Epithelial cell of proximal tubule (primary cell): ENCODE results near the gene CADM1. TPM values are rescaled to one million over a fixed set of nuclear protein-coding genes. Genes with fewer than 3 reads are reported as not detected.

ENCODE experiments used
- DNase-seq: peaks from one replicate; pipeline ENCODE4 v3.0.0-alpha.2; 2011; ENCODE audit warnings: low read depth
- H3K4me3 ChIP-seq: 2 replicates; pipeline ENCODE4 v1.5.1; 2011; ENCODE audit warnings: low read depth, mild to moderate bottlenecking, low read length
- CTCF ChIP-seq: conservative IDR thresholded peaks from 2 replicates; pipeline ENCODE4 v1.5.1; 2012; ENCODE audit warnings: low read depth, mild to moderate bottlenecking, low read length
- total RNA-seq: library from RNA; depleted of rRNA; stranded (reverse); fragments of >200 nt; gene quantifications from 2 replicates; pipeline ENCODE4 v1.2.3, GENCODE V29; 2015

CADM1 gene
- total RNA-seq, 1 donor from 2014 or later: 21.3 TPM

DNA sequence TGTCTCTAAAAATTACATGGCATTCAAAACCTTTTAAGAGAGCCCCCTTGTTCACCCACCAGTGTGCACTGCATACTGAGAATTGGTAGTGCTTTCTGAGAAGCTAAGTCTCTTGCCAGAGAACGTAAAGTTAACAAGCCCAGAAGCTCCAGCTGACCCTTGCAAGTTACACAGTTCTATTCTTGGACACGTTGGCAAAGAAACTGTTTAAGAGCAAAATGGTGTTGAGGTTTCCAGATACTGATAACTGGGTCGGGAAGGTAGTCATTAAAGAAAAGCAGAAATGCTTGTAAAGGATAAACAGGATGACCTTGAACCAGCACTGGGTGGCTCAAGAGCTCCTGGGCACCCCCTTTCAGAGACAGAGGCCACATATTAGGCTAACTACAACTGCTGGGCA lies 284.8 kb downstream of the CADM1 start:
- TF ChIP-seq CTCF: no peak
- no peak overlapping the region for H3K4me3 ChIP-seq
- DNase-seq: no peak

GRCh38 chr11:115217726-115218311 lies 286.4 kb downstream of the CADM1 start:
- H3K4me3 ChIP-seq: no peak overlapping the region
- DNase-seq: no peak
- no peak for TF ChIP-seq CTCF

GRCh38 chr11:115215694-115216617 lies 288.3 kb downstream of the CADM1 start:
- DNase-seq: no peak
- no peak overlapping the region for H3K4me3 ChIP-seq
- TF ChIP-seq CTCF: peak; percentile 54

GRCh38 chr11:115214644-115215234 lies 289.5 kb downstream of the CADM1 start:
- no peak for DNase-seq
- no peak overlapping the region for H3K4me3 ChIP-seq
- no peak for TF ChIP-seq CTCF

- no peak for DNase-seq
- no peak overlapping the region for H3K4me3 ChIP-seq
- no peak for TF ChIP-seq CTCF
These were observed 291.2 kb downstream of the CADM1 start for GRCh38 chr11:115213007-115213406.

DNA sequence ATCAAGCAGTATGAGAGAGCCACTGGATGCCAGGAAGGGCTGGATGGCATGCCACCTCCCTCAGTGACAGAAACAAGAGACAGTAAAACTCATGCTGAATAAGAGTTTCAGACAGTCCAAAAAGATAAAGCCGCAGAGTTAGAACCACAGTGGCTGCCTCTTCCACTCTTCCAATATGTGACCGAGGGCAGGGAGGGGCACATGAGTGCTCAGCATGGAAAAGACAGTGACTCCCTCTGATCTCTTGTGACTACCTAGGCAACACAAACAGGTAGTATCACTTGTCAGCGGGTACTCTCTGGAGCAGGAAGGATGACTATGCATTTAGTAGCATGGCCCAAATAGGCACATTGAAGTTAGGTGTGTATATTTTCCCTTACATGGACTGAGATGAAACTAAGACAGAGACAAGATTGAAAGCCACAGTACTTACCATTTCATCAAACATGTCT lies 295.4 kb downstream of the CADM1 start:
- DNase-seq: no peak
- TF ChIP-seq CTCF: no peak
- no peak overlapping the region for H3K4me3 ChIP-seq
